Measurements from ENCODE around the gene RGL2. TPM values are rescaled to one million over a fixed set of nuclear protein-coding genes. Genes with fewer than 3 reads are reported as not detected.

Gene RGL2
- total and polyA plus RNA-seq, 2 experiments from 2014 or later, result 18.5 to 23.3 TPM

GRCh38 chr6:33312361-33313104 is 13.8 kb upstream of the RGL2 start:
- H4K20me1 ChIP-seq (ENCODE audit: insufficient read depth), result no peaks in the 10 kb centered on the region; the same call in 1 of the 2 replicates
- TF ChIP-seq EZH2 (IDR thresholded peaks at IDR 0.05; ENCODE audit: insufficient read depth, poor library complexity, severe bottlenecking), result no peak
- no peak for TF ChIP-seq EZH2phosphoT487 (IDR thresholded peaks at IDR 0.05; ENCODE audit: insufficient read depth, low read depth)
- H3K4me3 ChIP-seq, result peak overlapping the region; percentile 94
- H3F3A ChIP-seq (ENCODE audit: insufficient read depth), result no peaks in the 10 kb centered on the region
- in situ Hi-C loops (cut with MboI), result no loop called here
- H3K9me3 ChIP-seq (ENCODE audit: low read depth), result no peaks in the 10 kb centered on the region
- H3K27ac ChIP-seq, result peak overlapping the region; percentile 90
- peak overlapping the region; percentile 91 for H3K9ac ChIP-seq
- DNase-seq, result peak; percentile 86
- peaks cover 6% of the 10 kb centered on the region; the same call in 1 of the 2 replicates for H3K4me1 ChIP-seq (ENCODE audit: insufficient read depth)
- H3K9me2 ChIP-seq (ENCODE audit: insufficient read depth), result no peaks in the 10 kb centered on the region
- H3K4me2 ChIP-seq (ENCODE audit: unreplicated experiment), result peak overlapping the region; percentile 93
- WGBS, 2 experiments (ENCODE audit: low coverage in 1 of 2, low lambda C conversion rate in 2 of 2, missing lambda C conversion rate in 2 of 2), result 14 to 15% methylated on average over 28 of the region's 29 CpGs
- peaks cover 71% of the 10 kb centered on the region for H3K79me2 ChIP-seq (ENCODE audit: insufficient read depth)
- no peaks in the 10 kb centered on the region for H3K27me3 ChIP-seq (replicated peaks; ENCODE audit: insufficient read depth)
- H2AFZ ChIP-seq, result peak overlapping the region; percentile 41
- peaks cover 9% of the 10 kb centered on the region; the same call in 1 of the 2 replicates for H3K36me3 ChIP-seq (ENCODE audit: low read depth)

- H3K27ac ChIP-seq, result no peak overlapping the region
- no peak overlapping the region for H3K9ac ChIP-seq
- 76 to 79% methylated on average over 4 of the region's 4 CpGs for WGBS, 2 experiments (ENCODE audit: low coverage in 1 of 2, low lambda C conversion rate in 2 of 2, missing lambda C conversion rate in 2 of 2)
- peaks cover 6% of the 10 kb centered on the region; the same call in 1 of the 2 replicates for H3F3A ChIP-seq (ENCODE audit: insufficient read depth)
- H3K27me3 ChIP-seq (replicated peaks; ENCODE audit: insufficient read depth), result no peaks in the 10 kb centered on the region
- no peak for DNase-seq
- TF ChIP-seq EZH2 (IDR thresholded peaks at IDR 0.05; ENCODE audit: insufficient read depth, poor library complexity, severe bottlenecking) (no peak), EZH2phosphoT487 (IDR thresholded peaks at IDR 0.05; ENCODE audit: insufficient read depth, low read depth) (no peak)
- peaks cover 4% of the 10 kb centered on the region; the same call in 1 of the 2 replicates for H3K4me1 ChIP-seq (ENCODE audit: insufficient read depth)
- H3K4me3 ChIP-seq, result no peak overlapping the region
- H3K36me3 ChIP-seq (ENCODE audit: low read depth), result peaks cover 15% of the 10 kb centered on the region
- no peaks in the 10 kb centered on the region for H3K9me2 ChIP-seq (ENCODE audit: insufficient read depth)
- H2AFZ ChIP-seq, result no peak overlapping the region
- no peaks in the 10 kb centered on the region for H3K9me3 ChIP-seq (ENCODE audit: low read depth)
- no peaks in the 10 kb centered on the region; the same call in 1 of the 2 replicates for H4K20me1 ChIP-seq (ENCODE audit: insufficient read depth)
- in situ Hi-C loops (cut with MboI), result no loop called here
- peaks cover 100% of the 10 kb centered on the region for H3K79me2 ChIP-seq (ENCODE audit: insufficient read depth)
- H3K4me2 ChIP-seq (ENCODE audit: unreplicated experiment), result no peak overlapping the region
These were observed 7.6 kb upstream of the RGL2 start for GRCh38 chr6:33306356-33306755.

GRCh38 chr6:33305052-33305451 is 6.3 kb upstream of the RGL2 start:
- H3K27ac ChIP-seq, result no peak overlapping the region
- no peak for DNase-seq
- H3K9ac ChIP-seq, result no peak overlapping the region
- H3K4me2 ChIP-seq (ENCODE audit: unreplicated experiment), result no peak overlapping the region
- H3K36me3 ChIP-seq (ENCODE audit: low read depth), result peaks cover 15% of the 10 kb centered on the region
- in situ Hi-C loops (cut with MboI), result no loop called here
- H3K9me2 ChIP-seq (ENCODE audit: insufficient read depth), result no peaks in the 10 kb centered on the region
- peaks cover 98% of the 10 kb centered on the region for H3K79me2 ChIP-seq (ENCODE audit: insufficient read depth)
- H3K4me1 ChIP-seq (ENCODE audit: insufficient read depth), result peaks cover 10% of the 10 kb centered on the region; the same call in 1 of the 2 replicates
- H3F3A ChIP-seq (ENCODE audit: insufficient read depth), result peaks cover 13% of the 10 kb centered on the region
- H3K4me3 ChIP-seq, result no peak overlapping the region
- no peak overlapping the region for H2AFZ ChIP-seq
- WGBS, 2 experiments (ENCODE audit: low coverage in 1 of 2, low lambda C conversion rate in 2 of 2, missing lambda C conversion rate in 2 of 2), result 86 to 89% methylated on average over 8 of the region's 8 CpGs
- H3K9me3 ChIP-seq (ENCODE audit: low read depth), result no peaks in the 10 kb centered on the region
- H4K20me1 ChIP-seq (ENCODE audit: insufficient read depth), result no peaks in the 10 kb centered on the region; the same call in 1 of the 2 replicates
- H3K27me3 ChIP-seq (replicated peaks; ENCODE audit: insufficient read depth), result no peaks in the 10 kb centered on the region
- TF ChIP-seq EZH2phosphoT487 (IDR thresholded peaks at IDR 0.05; ENCODE audit: insufficient read depth, low read depth), result no peak
- TF ChIP-seq EZH2 (IDR thresholded peaks at IDR 0.05; ENCODE audit: insufficient read depth, poor library complexity, severe bottlenecking), result no peak

GRCh38 chr6:33304216-33304615 is 5.5 kb upstream of the RGL2 start:
- H3K27me3 ChIP-seq (replicated peaks; ENCODE audit: insufficient read depth), result no peaks in the 10 kb centered on the region
- no peak overlapping the region for H3K4me3 ChIP-seq
- peaks cover 10% of the 10 kb centered on the region; the same call in 1 of the 2 replicates for H3K4me1 ChIP-seq (ENCODE audit: insufficient read depth)
- H3F3A ChIP-seq (ENCODE audit: insufficient read depth), result peaks cover 13% of the 10 kb centered on the region
- H3K4me2 ChIP-seq (ENCODE audit: unreplicated experiment), result no peak overlapping the region
- no peaks in the 10 kb centered on the region for H3K9me2 ChIP-seq (ENCODE audit: insufficient read depth)
- in situ Hi-C loops (cut with MboI), result no loop called here
- no peak overlapping the region for H3K9ac ChIP-seq
- no peak for DNase-seq
- TF ChIP-seq EZH2 (IDR thresholded peaks at IDR 0.05; ENCODE audit: insufficient read depth, poor library complexity, severe bottlenecking) (no peak), EZH2phosphoT487 (IDR thresholded peaks at IDR 0.05; ENCODE audit: insufficient read depth, low read depth) (no peak)
- peaks cover 15% of the 10 kb centered on the region for H3K36me3 ChIP-seq (ENCODE audit: low read depth)
- peaks cover 90% of the 10 kb centered on the region for H3K79me2 ChIP-seq (ENCODE audit: insufficient read depth)
- H4K20me1 ChIP-seq (ENCODE audit: insufficient read depth), result no peaks in the 10 kb centered on the region; the same call in 1 of the 2 replicates
- H2AFZ ChIP-seq, result no peak overlapping the region
- no peak overlapping the region for H3K27ac ChIP-seq
- 84 to 85% methylated on average over 15 to 16 of the region's 16 CpGs for WGBS, 2 experiments (ENCODE audit: low coverage in 1 of 2, low lambda C conversion rate in 2 of 2, missing lambda C conversion rate in 2 of 2)
- no peaks in the 10 kb centered on the region for H3K9me3 ChIP-seq (ENCODE audit: low read depth)
